ENCODE results near the gene BCL10.

The BCL10 gene

GRCh38 chr1:85240643-85241042 lies 35.8 kb downstream of the BCL10 start:
- TF ChIP-seq CTCF (IDR thresholded peaks at IDR 0.05), result no peak

GRCh38 chr1:85240174-85240601 lies 36.2 kb downstream of the BCL10 start:
- TF ChIP-seq CTCF (IDR thresholded peaks at IDR 0.05), result peak; percentile 53; the same call in 1 of the 2 replicates

- no peak for TF ChIP-seq CTCF (IDR thresholded peaks at IDR 0.05)
Measured at GRCh38 chr1:85237613-85238012, 38.8 kb downstream of the BCL10 start.

- no peak for TF ChIP-seq CTCF (IDR thresholded peaks at IDR 0.05)
Measured at GRCh38 chr1:85230305-85230977, 46.0 kb downstream of the BCL10 start.

- TF ChIP-seq CTCF (IDR thresholded peaks at IDR 0.05), result no peak
Measured at GRCh38 chr1:85229574-85230097, 46.8 kb downstream of the BCL10 start.

GRCh38 chr1:85228972-85229371 lies 47.5 kb downstream of the BCL10 start:
- no peak for TF ChIP-seq CTCF (IDR thresholded peaks at IDR 0.05)

- TF ChIP-seq CTCF (IDR thresholded peaks at IDR 0.05), result no peak
Measured at GRCh38 chr1:85225624-85226380, 50.6 kb downstream of the BCL10 start.
